Measurements from ENCODE around the gene DLG2.
"Not testable (repeated sequence)": the region's sequence is repeated elsewhere in the genome, so short reads cannot be mapped to it uniquely, and the experiment has no call there.

Gene DLG2

GRCh38 chr11:85643191-85643614, 16.1 kb upstream of the DLG2 start:
- DNase-seq (ENCODE audit: low read depth in 2 of 2) = no peak

- DNase-seq (ENCODE audit: low read depth in 2 of 2) = no peak
These were observed 7.6 kb upstream of the DLG2 start for GRCh38 chr11:85634747-85635146.

- no peak for DNase-seq (ENCODE audit: low read depth in 2 of 2)
These were observed 1.7 kb upstream of the DLG2 start for GRCh38 chr11:85628771-85629341.

GRCh38 chr11:85627998-85628770, 1.0 kb upstream of the DLG2 start, which contains the start of gene TMEM126B:
TMEM126B (plus strand) TSS chr11:85628593; CDS start chr11:85628608, 15 bp downstream.
- peak; percentile 89 for DNase-seq (ENCODE audit: low read depth in 2 of 2)

- no peak for DNase-seq (ENCODE audit: low read depth in 2 of 2)
These were observed 648 bp downstream of the DLG2 start for GRCh38 chr11:85626496-85626895.

- no peak for DNase-seq (ENCODE audit: low read depth in 2 of 2)
These were observed 6.9 kb downstream of the DLG2 start for GRCh38 chr11:85620256-85620655.

GRCh38 chr11:85619499-85619898, 7.6 kb downstream of the DLG2 start:
- DNase-seq (ENCODE audit: low read depth in 2 of 2) = no peak

- DNase-seq (ENCODE audit: low read depth in 2 of 2) = not testable (repeated sequence)
These were observed 15.5 kb downstream of the DLG2 start for GRCh38 chr11:85611643-85612042.

- DNase-seq (ENCODE audit: low read depth in 2 of 2) = not testable (repeated sequence)
These were observed 17.9 kb downstream of the DLG2 start for GRCh38 chr11:85609286-85609685.

GRCh38 chr11:85608621-85609020, 18.5 kb downstream of the DLG2 start:
- DNase-seq (ENCODE audit: low read depth in 2 of 2) = not testable (repeated sequence)

- not testable (repeated sequence) for DNase-seq (ENCODE audit: low read depth in 2 of 2)
These were observed 20.9 kb downstream of the DLG2 start for GRCh38 chr11:85606237-85606636.

- no peak for DNase-seq (ENCODE audit: low read depth in 2 of 2)
These were observed 23.9 kb downstream of the DLG2 start for GRCh38 chr11:85603220-85603619.

GRCh38 chr11:85602526-85603213, 24.5 kb downstream of the DLG2 start:
- no peak for DNase-seq (ENCODE audit: low read depth in 2 of 2)

- DNase-seq (ENCODE audit: low read depth in 2 of 2) = no peak
These were observed 28.1 kb downstream of the DLG2 start for GRCh38 chr11:85599083-85599482.

- DNase-seq (ENCODE audit: low read depth in 2 of 2) = no peak
These were observed 30.3 kb downstream of the DLG2 start for GRCh38 chr11:85596886-85597285.

- DNase-seq (ENCODE audit: low read depth in 2 of 2) = no peak
These were observed 31.8 kb downstream of the DLG2 start for GRCh38 chr11:85595285-85595884.

- no peak for DNase-seq (ENCODE audit: low read depth in 2 of 2)
These were observed 36.2 kb downstream of the DLG2 start for GRCh38 chr11:85590848-85591483.

- no peak for DNase-seq (ENCODE audit: low read depth in 2 of 2)
These were observed 37.8 kb downstream of the DLG2 start for GRCh38 chr11:85589373-85589772.

GRCh38 chr11:85582111-85582510, 45.0 kb downstream of the DLG2 start:
- no peak for DNase-seq (ENCODE audit: low read depth in 2 of 2)

- no peak for DNase-seq (ENCODE audit: low read depth in 2 of 2)
These were observed 51.8 kb downstream of the DLG2 start for GRCh38 chr11:85575388-85575787.

GRCh38 chr11:85572056-85572455, 55.1 kb downstream of the DLG2 start:
- no peak for DNase-seq (ENCODE audit: low read depth in 2 of 2)

GRCh38 chr11:85569525-85569924, 57.6 kb downstream of the DLG2 start:
- DNase-seq (ENCODE audit: low read depth in 2 of 2) = no peak
